ENCODE measurements around the gene PIK3R1. TPM values are rescaled to one million over a fixed set of nuclear protein-coding genes. Genes with fewer than 3 reads are reported as not detected.

Gene PIK3R1
- total and polyA plus RNA-seq, 10 of the 15 experiments (the other 5 are each of a cell fraction or from before 2014, with no cell fraction given): 7.8 to 38.4 (median 15.7) TPM

DNA sequence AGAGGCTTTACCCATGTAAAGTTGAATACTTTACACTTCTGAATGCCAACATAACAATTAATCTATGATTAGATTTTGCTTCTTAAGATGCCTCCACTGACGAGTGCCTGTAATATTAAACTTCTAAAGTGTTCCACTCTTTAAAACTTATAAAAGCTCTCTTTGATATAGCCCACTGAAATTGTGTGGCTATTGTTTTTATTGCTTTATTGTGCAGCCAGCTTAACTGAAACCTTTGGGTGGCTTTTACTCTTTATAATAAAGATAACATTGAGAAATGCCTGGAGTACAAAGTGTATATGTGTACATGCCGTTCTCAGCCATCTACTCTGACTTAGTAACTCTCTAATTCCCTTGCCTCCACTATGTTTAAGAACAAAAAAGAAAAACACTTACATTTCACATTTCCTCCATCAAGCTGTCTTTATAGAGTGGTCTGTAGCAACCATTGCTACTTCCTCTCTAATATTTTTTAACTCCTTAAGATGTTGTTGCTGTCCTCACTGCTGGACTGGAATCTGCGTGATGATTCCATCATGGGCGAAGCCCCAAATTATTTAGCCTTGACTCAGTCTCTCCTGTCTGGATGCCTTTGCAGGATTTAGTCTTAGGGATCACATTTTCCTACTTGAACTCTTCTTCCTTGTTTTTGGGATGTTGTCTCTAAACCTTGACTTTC is 9.1 kb downstream of the PIK3R1 start:
- WGBS (ENCODE audit: insufficient coverage, insufficient replicate concordance, low lambda C conversion rate, missing lambda C conversion rate): 70% methylated on average over 4 of the region's 4 CpGs
- no peak for ATAC-seq
- FAIRE-seq: no peak
- SMC1A ChIA-PET (ENCODE audit: uncharacterized antibody, unreplicated experiment): interaction anchor here (0.6 to 1.9 kb wide), 4 partner anchors 14 to 418 kb away, joined by 3 to 7 read pairs (median 6); no protein-coding TSS in a partner anchor
- Histone ChIP-seq H3K27ac (ENCODE audit: control insufficient read depth, insufficient read depth) (no peak overlapping the region), H3K36me3 (ENCODE audit: control insufficient read depth in 2 of 2, insufficient read depth in 2 of 2, low read length in 1 of 2) (peaks cover 1 to 8% of the 10 kb centered on the region in 2 experiments; a peak in 3 of 4 replicates), H3K79me2 (ENCODE audit: control insufficient read depth, insufficient read depth, low read length) (peaks cover 59% of the 10 kb centered on the region), H3K9ac (ENCODE audit: control insufficient read depth, insufficient read depth, low read length) (no peak overlapping the region), H4K20me1 (ENCODE audit: control insufficient read depth, insufficient read depth) (peaks cover 2% of the 10 kb centered on the region; the same call in 1 of the 2 replicates), H3K4me3 (no peak overlapping the region), H3K4me1 (ENCODE audit: control insufficient read depth, insufficient read depth, low read length) (peaks cover 3% of the 10 kb centered on the region; the same call in 1 of the 2 replicates), H2AFZ (ENCODE audit: control insufficient read depth, low read depth, low read length) (no peak overlapping the region), H3K27me3 (replicated peaks in 1 of 2; ENCODE audit: control insufficient read depth in 2 of 2, insufficient read depth in 2 of 2, low read length in 1 of 2) (no peaks in the 10 kb centered on the region), H3K9me3 (replicated peaks; ENCODE audit: control insufficient read depth, insufficient read depth, low read length) (peaks cover 2% of the 10 kb centered on the region; the same call in 2 of the 3 replicates), H3K4me2 (ENCODE audit: control insufficient read depth, insufficient read depth) (no peak overlapping the region)
- no peak for TF ChIP-seq GABPA (IDR thresholded peaks at IDR 0.05; ENCODE audit: low read depth)
- no peak for TF ChIP-seq NRF1 (conservative IDR thresholded peaks at IDR 0.05; ENCODE audit: low read depth, low read length)
- no peak for TF ChIP-seq IRF4 (IDR thresholded peaks at IDR 0.05; ENCODE audit: low read depth, low read length)
- TF ChIP-seq SUPT20H (IDR thresholded peaks at IDR 0.05; ENCODE audit: borderline replicate concordance, control insufficient read depth, low read depth, low read length): no peak
- TF ChIP-seq, protein P1, sequence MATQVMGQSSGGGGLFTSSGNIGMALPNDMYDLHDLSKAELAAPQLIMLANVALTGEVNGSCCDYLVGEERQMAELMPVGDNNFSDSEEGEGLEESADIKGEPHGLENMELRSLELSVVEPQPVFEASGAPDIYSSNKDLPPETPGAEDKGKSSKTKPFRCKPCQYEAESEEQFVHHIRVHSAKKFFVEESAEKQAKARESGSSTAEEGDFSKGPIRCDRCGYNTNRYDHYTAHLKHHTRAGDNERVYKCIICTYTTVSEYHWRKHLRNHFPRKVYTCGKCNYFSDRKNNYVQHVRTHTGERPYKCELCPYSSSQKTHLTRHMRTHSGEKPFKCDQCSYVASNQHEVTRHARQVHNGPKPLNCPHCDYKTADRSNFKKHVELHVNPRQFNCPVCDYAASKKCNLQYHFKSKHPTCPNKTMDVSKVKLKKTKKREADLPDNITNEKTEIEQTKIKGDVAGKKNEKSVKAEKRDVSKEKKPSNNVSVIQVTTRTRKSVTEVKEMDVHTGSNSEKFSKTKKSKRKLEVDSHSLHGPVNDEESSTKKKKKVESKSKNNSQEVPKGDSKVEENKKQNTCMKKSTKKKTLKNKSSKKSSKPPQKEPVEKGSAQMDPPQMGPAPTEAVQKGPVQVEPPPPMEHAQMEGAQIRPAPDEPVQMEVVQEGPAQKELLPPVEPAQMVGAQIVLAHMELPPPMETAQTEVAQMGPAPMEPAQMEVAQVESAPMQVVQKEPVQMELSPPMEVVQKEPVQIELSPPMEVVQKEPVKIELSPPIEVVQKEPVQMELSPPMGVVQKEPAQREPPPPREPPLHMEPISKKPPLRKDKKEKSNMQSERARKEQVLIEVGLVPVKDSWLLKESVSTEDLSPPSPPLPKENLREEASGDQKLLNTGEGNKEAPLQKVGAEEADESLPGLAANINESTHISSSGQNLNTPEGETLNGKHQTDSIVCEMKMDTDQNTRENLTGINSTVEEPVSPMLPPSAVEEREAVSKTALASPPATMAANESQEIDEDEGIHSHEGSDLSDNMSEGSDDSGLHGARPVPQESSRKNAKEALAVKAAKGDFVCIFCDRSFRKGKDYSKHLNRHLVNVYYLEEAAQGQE (IDR thresholded peaks at IDR 0.05; ENCODE audit: low read depth, low read length): no peak
- BruUV-seq (replicated peaks): no TSS peak
- intact Hi-C loops (cut with micrococcal nuclease; ENCODE audit: unreplicated experiment): no loop called here
- POLR2A ChIA-PET: no interaction called here
- RAD21 ChIA-PET (ENCODE audit: unreplicated experiment): interaction anchor here (0.9 kb wide), 1 partner anchor 13 kb away, joined by 3 read pairs; no protein-coding TSS in a partner anchor
- in situ Hi-C loops (cut with MboI): no loop called here
- no peak for DNase-seq (ENCODE audit: low read depth, low spot score)
- CTCF ChIA-PET: interaction anchor here (0.7 kb wide), 1 partner anchor 8 kb away, joined by 4 read pairs; no protein-coding TSS in a partner anchor

Data from GM12878 (cell line).